Prostate gland (tissue), 2 donors: ENCODE measurements around the gene TSFM.
A peak's percentile ranks its signal among the peaks of the same experiment; 100 is the strongest.

Source experiments
- CTCF ChIP-seq, 4 experiments: fragments of 200-600 bp in 2 of 4; fragments of 450-650 bp in 2 of 4; sonication (generic) in 2 of 4; IDR thresholded peaks; 1 replicate in 3 of 4; 2 replicates in 1 of 4; pipeline ENCODE4 v1.5.1; 2016 to 2019; ENCODE audit warnings: antibody characterized with exemption in 4 of 4, mild to moderate bottlenecking in 2 of 4, moderate library complexity in 2 of 4
- POLR2A ChIP-seq: fragments of 450-650 bp; IDR thresholded peaks from one replicate; pipeline ENCODE4 v1.6.1; 2016; ENCODE audit warnings: antibody characterized with exemption, mild to moderate bottlenecking
- POLR2AphosphoS5 ChIP-seq: sonication (generic); formaldehyde crosslinking; IDR thresholded peaks from one replicate; pipeline ENCODE4 v1.6.1; 2017; ENCODE audit warnings: antibody characterized with exemption

GRCh38 chr12:57754411-57755193 lies 28.0 kb upstream of the TSFM start, which contains the start of gene MARCHF9:
- TF ChIP-seq POLR2A (peak; percentile 19), CTCF (IDR thresholded peaks at IDR 0.05) (no peak), POLR2AphosphoS5 (peak; percentile 34)
